Renal cortex interstitium (tissue), 11 donors: ENCODE measurements around the gene LRRC32. TPM values are rescaled to one million over a fixed set of nuclear protein-coding genes. Genes with fewer than 3 reads are reported as not detected.
"Not testable (repeated sequence)": the region's sequence is repeated elsewhere in the genome, so short reads cannot be mapped to it uniquely, and the experiment has no call there.

Source experiments
- DNase-seq, 11 donors: peaks; one replicate each; pipeline ENCODE4 v3.0.0-alpha.2; 2013; ENCODE audit warnings: low read depth in 9 of 11, low spot score in 4 of 11; ENCODE audit errors: extremely low read depth in 1 of 11
- polyA plus RNA-seq, 3 donors: library from polyadenylated mRNA; unstranded; fragments of 120-200 nt; gene quantifications; one replicate each; pipeline ENCODE4 v1.2.1, GENCODE V29; 2013; ENCODE audit not compliant: insufficient read length in 3 of 3

Gene LRRC32
- polyA plus RNA-seq, 3 donors, result 58.5 to 65.6 (median 59.5) TPM

DNA sequence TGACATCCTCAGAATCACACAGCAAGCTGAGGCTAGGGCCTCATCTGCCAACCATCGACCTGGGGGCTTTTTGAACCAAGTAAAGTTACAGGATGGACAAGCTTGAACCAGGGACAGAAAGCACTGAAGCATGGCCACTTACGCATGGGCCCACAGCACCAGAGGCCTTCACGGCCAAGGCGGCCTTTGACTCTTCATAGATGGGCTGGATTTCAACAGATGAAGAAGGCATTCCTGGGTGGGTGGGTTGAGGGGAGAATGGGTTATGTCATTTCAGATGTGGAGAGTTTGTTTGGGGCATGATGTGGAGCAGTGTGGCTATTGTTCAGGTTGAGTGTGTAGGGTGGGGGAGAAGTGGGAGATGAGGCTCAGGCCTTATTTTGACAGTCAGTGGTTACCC, 60.2 kb downstream of the LRRC32 start:
- DNase-seq, result no peak

GRCh38 chr11:76609736-76610370, 60.7 kb downstream of the LRRC32 start:
- no peak for DNase-seq

- not testable (repeated sequence) for DNase-seq
These were observed 61.6 kb downstream of the LRRC32 start for GRCh38 chr11:76608879-76609460.

DNA sequence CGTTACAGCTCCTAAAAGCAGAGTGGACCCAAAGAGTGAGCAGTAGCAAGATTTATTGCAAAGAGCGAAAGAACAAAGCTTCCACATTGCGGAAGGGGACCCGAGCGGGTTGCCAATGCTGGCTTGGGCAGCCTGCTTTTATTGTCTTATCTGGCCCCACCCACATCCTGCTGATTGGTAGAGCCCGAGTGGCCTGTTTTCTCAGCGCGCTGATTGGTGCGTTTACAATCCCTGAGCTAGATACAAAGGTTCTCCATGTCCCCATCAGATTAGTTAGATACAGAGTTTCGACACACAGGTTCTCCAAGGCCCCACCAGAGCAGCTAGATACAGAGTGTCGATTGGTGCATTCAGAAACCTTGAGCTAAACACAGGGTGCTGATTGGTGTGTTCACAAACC, 62.3 kb downstream of the LRRC32 start:
- not testable (repeated sequence) for DNase-seq

Other genes with a start within 250 kb of the LRRC32 start
- gene EMSY, start 225.7 kb downstream of the LRRC32 start, polyA plus RNA-seq, result 10 to 100 TPM; 26.6 to 35.9 (median 32.7) TPM
- gene TSKU, start 112.6 kb upstream of the LRRC32 start, polyA plus RNA-seq, result 10 to 100 TPM; 19.9 to 32.0 (median 24.5) TPM
- 10 to 100 TPM; 13.7 to 15.9 (median 15.4) TPM for gene ACER3, start 190.2 kb upstream of the LRRC32 start, polyA plus RNA-seq